HepG2 (cell line): ENCODE measurements around the gene TCF12. TPM values are rescaled to one million over a fixed set of nuclear protein-coding genes. Genes with fewer than 3 reads are reported as not detected.

ENCODE experiments used
- ARHGAP35 ChIP-seq: sonication (generic); formaldehyde crosslinking; IDR thresholded peaks from 2 replicates; pipeline ENCODE4 v1.9.0; 2022; ENCODE audit warnings: mild to moderate bottlenecking, inconsistent platforms, moderate library complexity, missing genetic modification reagents, borderline replicate concordance
- CHCHD3 ChIP-seq: sonication (generic); formaldehyde crosslinking; IDR thresholded peaks from 2 replicates; pipeline ENCODE4 v1.8.0; 2022; ENCODE audit warnings: mild to moderate bottlenecking, missing genetic modification reagents, moderate library complexity
- EED ChIP-seq: sonication (generic); formaldehyde crosslinking; IDR thresholded peaks from 2 replicates; pipeline ENCODE4 v1.5.0; 2020; ENCODE audit warnings: mild to moderate bottlenecking, missing genetic modification reagents
- HCFC1 ChIP-seq: fragments of 150-350 bp; IDR thresholded peaks from 2 replicates; pipeline ENCODE4 v1.6.1; 2014; ENCODE audit warnings: low read depth, low read length
- HNF4A ChIP-seq: sonication (generic); formaldehyde crosslinking; IDR thresholded peaks from 2 replicates; pipeline ENCODE4 v1.4.0; 2020; ENCODE audit warnings: missing genetic modification reagents
- HNF4G ChIP-seq, 2 experiments: sonication (generic) in 1 of 2; formaldehyde crosslinking in 1 of 2; IDR thresholded peaks; 2 replicates each; pipeline versions ENCODE4 v1.4.0 to v1.6.1; 2011 to 2020; ENCODE audit warnings: borderline replicate concordance in 2 of 2, low read depth in 2 of 2, mild to moderate bottlenecking in 2 of 2, low read length in 1 of 2, missing genetic modification reagents in 1 of 2, moderate library complexity in 1 of 2
- IKZF5 ChIP-seq: IDR thresholded peaks from 2 replicates; pipeline ENCODE4 v1.6.1; 2018; ENCODE audit warnings: missing genetic modification reagents, mild to moderate bottlenecking, missing compliant biosample characterization
- KAT8 ChIP-seq: IDR thresholded peaks from 2 replicates; pipeline ENCODE4 v1.6.1; 2016; ENCODE audit warnings: missing genetic modification reagents, missing compliant biosample characterization
- MAZ ChIP-seq, 2 experiments: sonication (generic) in 1 of 2; formaldehyde crosslinking in 1 of 2; IDR thresholded peaks; 2 replicates each; pipeline versions ENCODE4 v1.5.0 to v1.6.1; 2012 to 2020; ENCODE audit warnings: low read depth in 2 of 2, mild to moderate bottlenecking in 2 of 2, borderline replicate concordance in 1 of 2, improper control_type of control experiment in 1 of 2, low read length in 1 of 2, missing genetic modification reagents in 1 of 2, moderate library complexity in 1 of 2
- MED13 ChIP-seq: sonication (generic); formaldehyde crosslinking; IDR thresholded peaks from 2 replicates; pipeline ENCODE4 v1.5.0; 2020; ENCODE audit warnings: missing genetic modification reagents
- NR0B2 ChIP-seq: sonication (generic); formaldehyde crosslinking; IDR thresholded peaks from 2 replicates; pipeline ENCODE4 v1.4.0; 2020; ENCODE audit warnings: mild to moderate bottlenecking, missing genetic modification reagents
- POLR2A ChIP-seq, 2 experiments: IDR thresholded peaks; 2 replicates each; pipeline ENCODE4 v1.6.1; 2011; ENCODE audit warnings: low read depth in 2 of 2, low read length in 2 of 2, mild to moderate bottlenecking in 1 of 2, moderate library complexity in 1 of 2; ENCODE audit not compliant: insufficient read depth in 1 of 2
- REXO4 ChIP-seq: sonication (generic); formaldehyde crosslinking; IDR thresholded peaks from 2 replicates; pipeline ENCODE4 v1.8.0; 2022; ENCODE audit warnings: missing genetic modification reagents, mild to moderate bottlenecking, borderline replicate concordance
- ZFP36L1 ChIP-seq: sonication (generic); formaldehyde crosslinking; IDR thresholded peaks from 2 replicates; pipeline ENCODE4 v1.8.0; 2022; ENCODE audit warnings: mild to moderate bottlenecking, missing genetic modification reagents, moderate library complexity
- ZKSCAN8 ChIP-seq: IDR thresholded peaks from 2 replicates; pipeline ENCODE4 v1.6.1; 2016; ENCODE audit warnings: borderline replicate concordance, missing genetic modification reagents, missing compliant biosample characterization
- ZNF12 ChIP-seq: sonication (generic); formaldehyde crosslinking; IDR thresholded peaks from 2 replicates; pipeline ENCODE4 v1.5.0; 2020; ENCODE audit warnings: missing genetic modification reagents
- ZNF180 ChIP-seq: sonication (generic); formaldehyde crosslinking; IDR thresholded peaks from 2 replicates; pipeline ENCODE4 v1.4.0; 2020; ENCODE audit warnings: low read depth, missing genetic modification reagents, borderline replicate concordance
- ZNF207 ChIP-seq: fragments of 450-650 bp; IDR thresholded peaks from 2 replicates; pipeline ENCODE4 v1.6.1; 2016; ENCODE audit warnings: antibody characterized with exemption, borderline replicate concordance
- ZNF770 ChIP-seq: sonication (generic); formaldehyde crosslinking; IDR thresholded peaks from 2 replicates; pipeline ENCODE4 v1.5.0; 2020; ENCODE audit warnings: mild to moderate bottlenecking, missing genetic modification reagents
- polyA plus RNA-seq, 8 experiments: library from polyadenylated mRNA; depleted of rRNA in 3 of 8; stranded (reverse) in 7 of 8; unstranded in 1 of 8; fragments of >200 nt; fragmentation: Illumina TruSeq in 4 of 8; extraction: Trizol in 4 of 8; gene quantifications; 2 replicates each; pipeline versions ENCODE4 v1.2.1 to v1.2.3, GENCODE V29; 2011 to 2016; ENCODE audit warnings: low read depth in 4 of 8, missing spikeins in 1 of 8, mixed read lengths in 1 of 8; ENCODE audit not compliant: insufficient read depth in 1 of 8
- total RNA-seq, 5 experiments: library from RNA; depleted of rRNA; stranded (reverse); fragments of >200 nt; fragmentation: Illumina TruSeq; extraction: Trizol; gene quantifications; 2 replicates each; pipeline ENCODE4 v1.2.3, GENCODE V29; 2016; ENCODE audit warnings: low read depth in 1 of 5
- TF ChIP-seq, protein P1 (sequence below): IDR thresholded peaks from 2 replicates; pipeline ENCODE4 v1.6.1; 2016; ENCODE audit warnings: missing compliant biosample characterization, missing genetic modification reagents, borderline replicate concordance
- TF ChIP-seq, protein P2 (sequence below): IDR thresholded peaks from 2 replicates; pipeline ENCODE4 v1.6.1; 2016; ENCODE audit warnings: missing genetic modification reagents, missing compliant biosample characterization

TCF12 gene
- total and polyA plus RNA-seq, 2 of the 13 experiments (the other 11 are each of a cell fraction or from before 2014, with no cell fraction given) = 48.6 to 51.1 TPM

GRCh38 chr15:56886932-56887781, 31.3 kb upstream of the TCF12 start (continued):
- TF ChIP-seq NR0B2 (CRISPR knock-in tag) = peak; percentile 87
- TF ChIP-seq MED13 = peak; percentile 52
- TF ChIP-seq, protein P1, sequence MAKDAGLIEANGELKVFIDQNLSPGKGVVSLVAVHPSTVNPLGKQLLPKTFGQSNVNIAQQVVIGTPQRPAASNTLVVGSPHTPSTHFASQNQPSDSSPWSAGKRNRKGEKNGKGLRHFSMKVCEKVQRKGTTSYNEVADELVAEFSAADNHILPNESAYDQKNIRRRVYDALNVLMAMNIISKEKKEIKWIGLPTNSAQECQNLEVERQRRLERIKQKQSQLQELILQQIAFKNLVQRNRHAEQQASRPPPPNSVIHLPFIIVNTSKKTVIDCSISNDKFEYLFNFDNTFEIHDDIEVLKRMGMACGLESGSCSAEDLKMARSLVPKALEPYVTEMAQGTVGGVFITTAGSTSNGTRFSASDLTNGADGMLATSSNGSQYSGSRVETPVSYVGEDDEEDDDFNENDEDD (CRISPR knock-in tag) = peak; percentile 92
- TF ChIP-seq IKZF5 (CRISPR knock-in tag) = peak; percentile 87
- peak; percentile 88 for TF ChIP-seq ZNF770 (CRISPR knock-in tag)
- peak; percentile 80; the same call in 1 of the 2 replicates for TF ChIP-seq EED (CRISPR knock-in tag)
- no peak for TF ChIP-seq ZKSCAN8 (CRISPR knock-in tag)
- TF ChIP-seq CHCHD3 (CRISPR knock-in tag) = no peak
- peak; percentile 91 for TF ChIP-seq HNF4A (CRISPR knock-in tag)
- peak; percentile 92 for TF ChIP-seq KAT8 (CRISPR knock-in tag)
- TF ChIP-seq POLR2A (IDR thresholded peaks at IDR 0.05; ENCODE audit: insufficient read depth in 1 of 2, low read depth in 2 of 2, low read length in 2 of 2) = peak; percentile 72 to 84
- TF ChIP-seq, protein P2, sequence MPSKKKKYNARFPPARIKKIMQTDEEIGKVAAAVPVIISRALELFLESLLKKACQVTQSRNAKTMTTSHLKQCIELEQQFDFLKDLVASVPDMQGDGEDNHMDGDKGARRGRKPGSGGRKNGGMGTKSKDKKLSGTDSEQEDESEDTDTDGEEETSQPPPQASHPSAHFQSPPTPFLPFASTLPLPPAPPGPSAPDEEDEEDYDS = peak; percentile 71
- TF ChIP-seq ARHGAP35 (CRISPR knock-in tag) = peak; percentile 81; the same call in 1 of the 2 replicates
- 0 out of 2 replicates have a peak, but pooled peaks have one; percentile 21 for TF ChIP-seq REXO4
- peak; percentile 91 for TF ChIP-seq MAZ (IDR thresholded peaks at IDR 0.05; ENCODE audit: borderline replicate concordance, low read depth, low read length)
- peak; percentile 86 for TF ChIP-seq MAZ (CRISPR knock-in tag; IDR thresholded peaks at IDR 0.05; ENCODE audit: low read depth)
- TF ChIP-seq ZFP36L1 (CRISPR knock-in tag) = peak; percentile 90; the same call in 1 of the 2 replicates
- TF ChIP-seq HNF4G (IDR thresholded peaks at IDR 0.05; ENCODE audit: borderline replicate concordance, low read depth, low read length) = peak; percentile 52; the same call in 1 of the 2 replicates
- TF ChIP-seq HNF4G (CRISPR knock-in tag; IDR thresholded peaks at IDR 0.05; ENCODE audit: borderline replicate concordance, low read depth) = no peak
- TF ChIP-seq ZNF12 (CRISPR knock-in tag) = peak; percentile 75
- TF ChIP-seq ZNF207 = no peak
- no peak for TF ChIP-seq ZNF180 (CRISPR knock-in tag)
- TF ChIP-seq HCFC1 = peak; percentile 38; the same call in 1 of the 2 replicates
